K562 (cell line): ENCODE measurements around the gene IDI1. TPM values are rescaled to one million over a fixed set of nuclear protein-coding genes. Genes with fewer than 3 reads are reported as not detected.

Experiments used
- ATAC-seq: fragments of 200-7000 bp; cut with Tn5 transposase; 3 replicates; pipeline ENCODE4 v1.9.1; 2020; ENCODE audit warnings: moderate library complexity
- BruUV-seq: library from RNA; stranded (reverse); fragments of 400-500 nt; replicated peaks from 2 replicates; lab custom pipeline; 2021; lab: Mats Ljungman, UMichigan
- CTCF ChIA-PET: fragments of 300-600 bp; formaldehyde crosslinking; extraction: SDS; loops from one replicate; lab custom pipeline; 2021; ENCODE audit warnings: low intra/inter-chr PET ratio; lab: Yijun Ruan, JAX
- POLR2A ChIA-PET: fragments of 300-600, 350-650 bp; sonication (Branson Sonifier 250); formaldehyde crosslinking; extraction: SDS; loops from one replicate; lab custom pipeline; 2021; ENCODE audit warnings: antibody characterized with exemption, inconsistent platforms; lab: Yijun Ruan, JAX
- DNase-seq, 4 experiments: peaks; one replicate each; pipeline versions ENCODE4 v3.0.0 to v3.0.0-alpha.2; 2011 to 2018; ENCODE audit warnings: low spot score in 3 of 4, mixed read lengths in 3 of 4; ENCODE audit errors: extremely low read depth in 1 of 4
- FAIRE-seq: peaks from 2 replicates; lab custom pipeline; 2011; peaks lifted over from hg19 to GRCh38; lab: Jason Lieb, UNC
- H2AFZ ChIP-seq: 2 replicates; pipeline ENCODE4 v1.6.0; 2011; ENCODE audit warnings: low read depth, low read length, control low read depth, inconsistent platforms
- H3K27ac ChIP-seq: fragments of 200-600 bp; 3 replicates; pipeline ENCODE4 v1.8.0; 2011; ENCODE audit warnings: low read depth, mild to moderate bottlenecking, control low read depth, inconsistent platforms, low read length, moderate library complexity, mixed read lengths; ENCODE audit errors: extremely low read depth
- H3K27me3 ChIP-seq, 2 experiments: fragments of 300-600 bp in 1 of 2; 2 replicates in 1 of 2; 3 replicates in 1 of 2; pipeline versions ENCODE4 v1.6.0 to v1.8.0; 2011; ENCODE audit warnings: inconsistent platforms in 2 of 2, low read length in 2 of 2, mild to moderate bottlenecking in 1 of 2, mixed read lengths in 1 of 2, moderate library complexity in 1 of 2; ENCODE audit not compliant: control insufficient read depth in 2 of 2, insufficient read depth in 2 of 2
- H3K36me3 ChIP-seq: fragments of 300-600 bp; 3 replicates; pipeline ENCODE4 v1.8.0; 2011; ENCODE audit warnings: mild to moderate bottlenecking, low read length, inconsistent platforms; ENCODE audit not compliant: control insufficient read depth, insufficient read depth
- H3K4me1 ChIP-seq, 2 experiments: fragments of 200-600 bp in 1 of 2; replicated peaks in 1 of 2; 2 replicates in 1 of 2; 3 replicates in 1 of 2; pipeline versions ENCODE4 v1.5.1 to v1.8.0; 2011; ENCODE audit warnings: inconsistent platforms in 2 of 2, low read length in 2 of 2, mild to moderate bottlenecking in 1 of 2, mixed read lengths in 1 of 2, moderate library complexity in 1 of 2; ENCODE audit not compliant: control insufficient read depth in 2 of 2, insufficient read depth in 2 of 2
- H3K4me2 ChIP-seq: 2 replicates; pipeline ENCODE4 v1.6.1; 2011; ENCODE audit warnings: low read length, control low read depth, inconsistent platforms, mixed read lengths; ENCODE audit not compliant: insufficient read depth
- H3K4me3 ChIP-seq: fragments of 200-600 bp; sonication (generic), shearing (Covaris generic); 2 replicates; pipeline ENCODE4 v1.5.1; 2016; ENCODE audit warnings: control low read depth, inconsistent platforms
- H3K79me2 ChIP-seq: fragments of 200-600 bp; 3 replicates; pipeline ENCODE4 v1.8.0; 2011; ENCODE audit warnings: low read length, inconsistent platforms; ENCODE audit not compliant: control insufficient read depth, insufficient read depth
- H3K9ac ChIP-seq, 2 experiments: 2 replicates each; pipeline versions ENCODE4 v1.6.0 to v1.6.1; 2011; ENCODE audit warnings: low read depth in 2 of 2, low read length in 2 of 2, control low read depth in 1 of 2, inconsistent platforms in 1 of 2, mild to moderate bottlenecking in 1 of 2, mixed read lengths in 1 of 2; ENCODE audit not compliant: insufficient read depth in 1 of 2
- H3K9me1 ChIP-seq: one replicate; pipeline ENCODE4 v1.6.0; 2011; ENCODE audit warnings: inconsistent platforms, mild to moderate bottlenecking, low read length, moderate library complexity; ENCODE audit not compliant: control insufficient read depth, insufficient read depth
- H3K9me3 ChIP-seq: replicated peaks from 2 replicates; pipeline ENCODE4 v1.5.1; 2011; ENCODE audit warnings: low read depth, low read length, inconsistent platforms; ENCODE audit not compliant: control insufficient read depth, insufficient read depth
- H4K20me1 ChIP-seq: replicated peaks from 2 replicates; pipeline ENCODE4 v1.6.1; 2011; ENCODE audit warnings: low read length, inconsistent platforms, mixed read lengths; ENCODE audit not compliant: control insufficient read depth, insufficient read depth
- ATF6 ChIP-seq: sonication (generic); formaldehyde crosslinking; IDR thresholded peaks from 2 replicates; pipeline ENCODE4 v1.4.0; 2020; ENCODE audit warnings: mild to moderate bottlenecking, missing genetic modification reagents
- BRD4 ChIP-seq: fragments of 200-600 bp; sonication (generic); IDR thresholded peaks from 2 replicates; pipeline ENCODE4 v1.6.1; 2017; ENCODE audit warnings: inconsistent platforms
- CCAR2 ChIP-seq: fragments of 200-400 bp; formaldehyde crosslinking; IDR thresholded peaks from 2 replicates; pipeline ENCODE4 v1.6.1; 2017; ENCODE audit warnings: mild to moderate bottlenecking, low read depth, low read length
- ELK3 ChIP-seq: fragments of 450-650 bp; formaldehyde crosslinking; IDR thresholded peaks from 2 replicates; pipeline ENCODE4 v1.4.0; 2020; ENCODE audit warnings: mild to moderate bottlenecking
- JUN ChIP-seq, 2 experiments: sonication (generic) in 1 of 2; formaldehyde crosslinking in 1 of 2; IDR thresholded peaks; 2 replicates each; pipeline versions ENCODE4 v1.6.1 to v1.8.0; 2012 to 2022; ENCODE audit warnings: borderline replicate concordance in 2 of 2, mild to moderate bottlenecking in 2 of 2, improper control_type of control experiment in 1 of 2, low read depth in 1 of 2, low read length in 1 of 2, missing genetic modification reagents in 1 of 2
- KDM1A ChIP-seq, 2 experiments: fragments of 450-650 bp; IDR thresholded peaks; 2 replicates each; pipeline ENCODE4 v1.6.1; 2016; ENCODE audit warnings: mild to moderate bottlenecking in 2 of 2
- MNT ChIP-seq, 2 experiments: fragments of 450-650 bp; conservative IDR thresholded peaks; 2 replicates each; pipeline ENCODE4 v1.6.1; 2017; ENCODE audit warnings: mild to moderate bottlenecking in 2 of 2, moderate library complexity in 2 of 2
- NFXL1 ChIP-seq: fragments of 450-650 bp; formaldehyde crosslinking; IDR thresholded peaks from 2 replicates; pipeline ENCODE4 v1.4.0; 2021; ENCODE audit warnings: mild to moderate bottlenecking
- NRF1 ChIP-seq, 2 experiments: fragments of 450-650 bp; IDR thresholded peaks in 1 of 2; conservative IDR thresholded peaks in 1 of 2; 2 replicates each; pipeline ENCODE4 v1.6.1; 2014; ENCODE audit warnings: mild to moderate bottlenecking in 2 of 2
- PHF21A ChIP-seq: fragments of 450-650 bp; IDR thresholded peaks from 2 replicates; pipeline ENCODE4 v1.6.1; 2017; ENCODE audit warnings: low read depth, borderline replicate concordance
- PRPF4 ChIP-seq: fragments of 200-400 bp; formaldehyde crosslinking; IDR thresholded peaks from one replicate; pipeline ENCODE4 v1.6.1; 2017; ENCODE audit warnings: low read length, low read depth, mild to moderate bottlenecking; ENCODE audit not compliant: insufficient read depth, poor library complexity, severe bottlenecking
- SAP30 ChIP-seq: fragments of 200-600 bp; sonication (generic); IDR thresholded peaks from 2 replicates; pipeline ENCODE4 v1.6.1; 2012; ENCODE audit warnings: borderline replicate concordance, low read depth, mild to moderate bottlenecking, moderate library complexity, low read length, control low read depth, inconsistent platforms; ENCODE audit not compliant: insufficient read depth, poor library complexity, severe bottlenecking
- SP1 ChIP-seq: sonication (generic); formaldehyde crosslinking; IDR thresholded peaks from 2 replicates; pipeline ENCODE4 v1.8.1; 2022; ENCODE audit warnings: mild to moderate bottlenecking, missing genetic modification reagents
- SRSF3 ChIP-seq: fragments of 200-400 bp; formaldehyde crosslinking; IDR thresholded peaks from 2 replicates; pipeline ENCODE4 v1.6.1; 2016; ENCODE audit warnings: mild to moderate bottlenecking, low read length, moderate library complexity; ENCODE audit not compliant: insufficient read depth
- TAF7 ChIP-seq: fragments of 450-650 bp; IDR thresholded peaks from 2 replicates; pipeline ENCODE4 v1.6.1; 2016; ENCODE audit warnings: missing genetic modification characterization, missing compliant biosample characterization
- ZNF140 ChIP-seq: fragments of 250-450 bp; sonication (Bioruptor Pico); IDR thresholded peaks from 2 replicates; pipeline ENCODE4 v1.8.0; 2021; ENCODE audit warnings: moderate library complexity, mild to moderate bottlenecking, inconsistent platforms
- WGBS: fragments of 100-300 bp; shearing (Covaris generic); methylation state at CpG from one replicate; pipeline ENCODE4 v1.1.6; 2016; ENCODE audit warnings: low coverage, mixed read lengths; ENCODE audit not compliant: insufficient coverage; ENCODE audit errors: missing lambda C conversion rate; 5-methylcytosine and 5-hydroxymethylcytosine counted together
- in situ Hi-C: fragments of 300-500 bp; cut with MboI; formaldehyde crosslinking; loops from 4 replicates; pipeline ENCODE4 v1.15.0; 2018; ENCODE audit warnings: inconsistent platforms, mixed read lengths
- intact Hi-C: fragments of 100-400 bp; cut with micrococcal nuclease; formaldehyde crosslinking; loops from 2 replicates; pipeline ENCODE4 v1.14.2; 2022
- polyA plus RNA-seq, 8 experiments: library from polyadenylated mRNA; depleted of rRNA in 4 of 8; stranded (reverse) in 5 of 8; unstranded in 3 of 8; fragments of >200 nt; fragmentation: Nextera tagmentation in 2 of 8; fragmentation: Illumina TruSeq in 1 of 8; extraction: Ambion mirVana in 2 of 8; extraction: Trizol in 1 of 8; gene quantifications; 2 replicates each; pipeline versions ENCODE4 v1.2.1 to v1.2.3, GENCODE V29; 2011 to 2014; ENCODE audit warnings: inconsistent platforms in 1 of 8, missing spikeins in 1 of 8
- total RNA-seq, 7 experiments: library from RNA; depleted of rRNA in 6 of 7; stranded (reverse); fragments of >200 nt in 6 of 7; fragmentation: Illumina TruSeq in 2 of 7; extraction: Trizol in 2 of 7; gene quantifications; 2 replicates each; pipeline versions ENCODE4 v1.2.1 to v1.2.3, GENCODE V29; 2011 to 2021; ENCODE audit warnings: low replicate concordance in 1 of 7
- TF ChIP-seq, protein P1 (sequence below): fragments of 450-650 bp; IDR thresholded peaks from 2 replicates; pipeline ENCODE4 v1.6.1; 2016; ENCODE audit warnings: low read depth, mild to moderate bottlenecking, moderate library complexity

IDI1 gene
- total and polyA plus RNA-seq, 9 of the 15 experiments (the other 6 are each of a cell fraction or from before 2014, with no cell fraction given) = 70.0 to 265 (median 119) TPM

- Histone ChIP-seq H3K4me2 (peak overlapping the region; percentile 100), H3K79me2 (peaks cover 75% of the 10 kb centered on the region), H3K4me1 (peaks cover 27 to 31% of the 10 kb centered on the region in 2 experiments), H3K27ac (no peak overlapping the region), H3K27me3 (no peaks in the 10 kb centered on the region), H3K4me3 (peak overlapping the region; percentile 94), H3K9me1 (peaks cover 10% of the 10 kb centered on the region), H2AFZ (no peak overlapping the region), H3K9ac (0 out of 4 replicates have a peak overlapping the region, but pooled peaks of 1 of the 2 experiments have one; percentile 89), H3K36me3 (peaks cover 64% of the 10 kb centered on the region), H3K9me3 (no peaks in the 10 kb centered on the region), H4K20me1 (peaks cover 27% of the 10 kb centered on the region)
- intact Hi-C loops (loop anchor here (10.0 kb wide), 1 partner anchor 115 kb away; the partner anchor contains the start of gene LARP4B), in situ Hi-C loops (no loop called here)
- ATAC-seq (no peak), FAIRE-seq (peak; percentile 60), DNase-seq (peak; percentile 52 to 79 (median 56))
- ChIA-PET CTCF (no interaction called here), POLR2A (interaction anchor here (0.5 to 3.5 kb wide), 5 partner anchors 13 to 117 kb away, joined by 3 to 25 read pairs (median 3); no protein-coding TSS in a partner anchor)
- BruUV-seq = no TSS peak
- 0% methylated on average over 5 of the region's 5 CpGs for WGBS
- TF ChIP-seq PRPF4 (no peak), ATF6 (CRISPR knock-in tag) (no peak), NRF1 (conservative IDR thresholded peaks at IDR 0.05 in 1 of 2, IDR thresholded peaks at IDR 0.05 in 1 of 2) (peak; percentile 93), SAP30 (no peak), MNT (conservative IDR thresholded peaks at IDR 0.05) (peak in 1 of 2 experiments; percentile 44; a peak in 1 of 4 replicates), KDM1A (IDR thresholded peaks at IDR 0.05) (peak; percentile 100), BRD4 (no peak), PHF21A (no peak), NFXL1 (CRISPR knock-in tag) (no peak), JUN (IDR thresholded peaks at IDR 0.05; ENCODE audit: borderline replicate concordance, low read depth, low read length) (no peak), JUN (CRISPR knock-in tag; IDR thresholded peaks at IDR 0.05; ENCODE audit: borderline replicate concordance) (no peak), ZNF140 (no peak), ELK3 (CRISPR knock-in tag) (no peak), CCAR2 (no peak), SRSF3 (no peak), SP1 (CRISPR knock-in tag) (no peak), TAF7 (no peak)
- TF ChIP-seq, protein P1, sequence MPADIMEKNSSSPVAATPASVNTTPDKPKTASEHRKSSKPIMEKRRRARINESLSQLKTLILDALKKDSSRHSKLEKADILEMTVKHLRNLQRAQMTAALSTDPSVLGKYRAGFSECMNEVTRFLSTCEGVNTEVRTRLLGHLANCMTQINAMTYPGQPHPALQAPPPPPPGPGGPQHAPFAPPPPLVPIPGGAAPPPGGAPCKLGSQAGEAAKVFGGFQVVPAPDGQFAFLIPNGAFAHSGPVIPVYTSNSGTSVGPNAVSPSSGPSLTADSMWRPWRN = no peak
Measured at GRCh38 chr10:1050145-1050544, 1.2 kb upstream of the IDI1 start.
